ENCODE data around the gene BTBD9.

DNA sequence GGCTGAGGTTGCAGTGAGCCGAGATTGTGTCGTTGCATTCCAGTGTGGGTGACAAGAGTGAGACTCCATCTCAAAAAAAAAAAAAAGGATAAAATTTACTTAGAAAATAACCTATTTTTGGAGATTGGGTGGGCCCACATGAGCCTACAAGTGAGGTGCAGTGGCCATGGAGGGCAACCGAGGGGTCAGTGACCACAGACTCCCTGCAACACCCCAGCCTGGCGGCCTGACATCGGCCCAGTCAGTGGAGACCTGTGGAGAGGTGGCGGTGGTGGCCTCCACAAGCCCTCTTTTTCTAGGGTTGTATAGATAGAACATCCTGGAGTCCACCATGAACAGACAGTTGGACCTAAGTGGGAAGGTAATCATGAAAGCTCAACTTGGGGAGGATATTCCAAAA is 52.7 kb downstream of the BTBD9 start:
- TF ChIP-seq CTCF (IDR thresholded peaks at IDR 0.05) (no peak), POLR2A (IDR thresholded peaks at IDR 0.05) (no peak)
